HepG2 (cell line): ENCODE measurements around the gene DSE. TPM values are rescaled to one million over a fixed set of nuclear protein-coding genes. Genes with fewer than 3 reads are reported as not detected.

ENCODE experiments used
- ATAC-seq: fragments of 200-7000 bp; cut with Tn5 transposase; 3 replicates; pipeline ENCODE4 v1.9.1; 2020; ENCODE audit warnings: mild to moderate bottlenecking, moderate library complexity
- BruUV-seq: library from RNA; stranded (reverse); fragments of 400-500 nt; replicated peaks from 2 replicates; lab custom pipeline; 2021; lab: Mats Ljungman, UMichigan
- CTCF ChIA-PET: fragments of 300-600 bp; formaldehyde crosslinking; extraction: SDS; loops from one replicate; lab custom pipeline; 2021; ENCODE audit warnings: low total read pairs, inconsistent platforms, low intra/inter-chr PET ratio; lab: Yijun Ruan, JAX
- POLR2A ChIA-PET: fragments of 350-600 bp; sonication (Branson Sonifier 250); formaldehyde crosslinking; loops from one replicate; lab custom pipeline; 2020; ENCODE audit warnings: antibody characterized with exemption, inconsistent platforms; lab: Yijun Ruan, JAX
- DNase-seq: peaks from one replicate; pipeline ENCODE4 v3.0.0-alpha.2; 2015; ENCODE audit warnings: low spot score
- FAIRE-seq: peaks from 3 replicates; lab custom pipeline; 2011; peaks lifted over from hg19 to GRCh38; lab: Jason Lieb, UNC
- H2AFZ ChIP-seq: one replicate; pipeline ENCODE4 v1.6.1; 2011; ENCODE audit warnings: low read length, inconsistent platforms
- H3K27ac ChIP-seq: fragments of 300-600 bp; 3 replicates; pipeline ENCODE4 v1.8.0; 2011; ENCODE audit warnings: mixed run types, mild to moderate bottlenecking, mixed read lengths, low read length, inconsistent platforms; ENCODE audit not compliant: insufficient read depth; ENCODE audit errors: extremely low read length
- H3K27me3 ChIP-seq, 2 experiments: fragments of 200-600 bp in 1 of 2; 2 replicates in 1 of 2; 3 replicates in 1 of 2; pipeline versions ENCODE4 v1.6.0 to v1.8.0; 2011; ENCODE audit warnings: low read length in 2 of 2, mild to moderate bottlenecking in 2 of 2, moderate library complexity in 2 of 2, inconsistent platforms in 1 of 2; ENCODE audit not compliant: insufficient read depth in 2 of 2, control insufficient read depth in 1 of 2
- H3K36me3 ChIP-seq, 2 experiments: fragments of 200-600 bp in 1 of 2; replicated peaks in 1 of 2; 2 replicates in 1 of 2; 3 replicates in 1 of 2; pipeline versions ENCODE4 v1.5.1 to v1.8.0; 2011; ENCODE audit warnings: low read length in 2 of 2, inconsistent platforms in 1 of 2; ENCODE audit not compliant: insufficient read depth in 2 of 2, control insufficient read depth in 1 of 2
- H3K4me1 ChIP-seq: 2 replicates; pipeline ENCODE4 v1.5.1; 2012; ENCODE audit warnings: low read length, inconsistent platforms; ENCODE audit not compliant: insufficient read depth
- H3K4me2 ChIP-seq: 2 replicates; pipeline ENCODE4 v1.6.0; 2011; ENCODE audit warnings: low read depth, low read length, inconsistent platforms
- H3K4me3 ChIP-seq, 3 experiments: fragments of 200-600 bp in 1 of 3; sonication (generic), shearing (Covaris generic) in 1 of 3; replicated peaks in 1 of 3; 2 replicates each; pipeline ENCODE4 v1.5.1; 2011 to 2016; ENCODE audit warnings: low read length in 3 of 3, inconsistent platforms in 2 of 3, low read depth in 2 of 3, mild to moderate bottlenecking in 2 of 3, control low read depth in 1 of 3, mixed read lengths in 1 of 3; ENCODE audit not compliant: insufficient read depth in 1 of 3
- H3K79me2 ChIP-seq: one replicate; pipeline ENCODE4 v1.6.1; 2011; ENCODE audit warnings: low read length, inconsistent platforms; ENCODE audit not compliant: insufficient read depth
- H3K9ac ChIP-seq: 2 replicates; pipeline ENCODE4 v1.6.0; 2011; ENCODE audit warnings: mild to moderate bottlenecking, low read depth, low read length, inconsistent platforms; ENCODE audit not compliant: insufficient read depth
- H3K9me3 ChIP-seq: 2 replicates; pipeline ENCODE4 v1.5.1; 2012; ENCODE audit warnings: mild to moderate bottlenecking, low read length
- H4K20me1 ChIP-seq: 2 replicates; pipeline ENCODE4 v1.6.0; 2011; ENCODE audit warnings: inconsistent platforms, mild to moderate bottlenecking, low read length, moderate library complexity; ENCODE audit not compliant: insufficient read depth
- FOXA1 ChIP-seq, 2 experiments: fragments of 450-650 bp in 1 of 2; sonication (generic) in 1 of 2; formaldehyde crosslinking in 1 of 2; IDR thresholded peaks; 2 replicates each; pipeline versions ENCODE4 v1.4.0 to v1.6.1; 2016 to 2020; ENCODE audit warnings: missing genetic modification reagents in 1 of 2
- HDAC6 ChIP-seq: fragments of 200-600 bp; sonication (generic); IDR thresholded peaks from 2 replicates; pipeline ENCODE4 v1.7.0; 2017; ENCODE audit warnings: mild to moderate bottlenecking, antibody characterized with exemption, low read length, low read depth
- HHEX ChIP-seq: IDR thresholded peaks from 2 replicates; pipeline ENCODE4 v1.6.1; 2016; ENCODE audit warnings: control low read depth
- TP53 ChIP-seq: sonication (generic); formaldehyde crosslinking; conservative IDR thresholded peaks from 2 replicates; pipeline ENCODE4 v1.4.0; 2020; ENCODE audit warnings: missing genetic modification reagents
- ZBTB38 ChIP-seq: sonication (generic); formaldehyde crosslinking; IDR thresholded peaks from 2 replicates; pipeline ENCODE4 v1.5.1; 2020; ENCODE audit warnings: mild to moderate bottlenecking, missing genetic modification reagents
- ZNF3 ChIP-seq: IDR thresholded peaks from 2 replicates; pipeline ENCODE4 v1.7.0; 2017; ENCODE audit warnings: inconsistent platforms
- ZNF333 ChIP-seq: sonication (generic); formaldehyde crosslinking; IDR thresholded peaks from 2 replicates; pipeline ENCODE4 v1.4.0; 2020; ENCODE audit warnings: mild to moderate bottlenecking, missing genetic modification reagents, borderline replicate concordance
- ZNF569 ChIP-seq: sonication (generic); formaldehyde crosslinking; IDR thresholded peaks from 2 replicates; pipeline ENCODE4 v1.5.0; 2020; ENCODE audit warnings: mild to moderate bottlenecking, missing genetic modification reagents, moderate library complexity, borderline replicate concordance
- WGBS: methylation state at CpG from one replicate; pipeline ENCODE4 v1.1.6; 2017; ENCODE audit warnings: low lambda C conversion rate; 5-methylcytosine and 5-hydroxymethylcytosine counted together
- in situ Hi-C: cut with HindIII; loops from 2 replicates; pipeline ENCODE4 v1.10.0; 2017; ENCODE audit warnings: low pct_unique_long_range_greater_than_20kb; ENCODE audit not compliant: extremely low pct_ligation_motif_present
- intact Hi-C: fragments of 100-400 bp; cut with micrococcal nuclease; formaldehyde crosslinking; loops from one replicate; pipeline ENCODE4 v1.10.0; 2022; ENCODE audit not compliant: unreplicated experiment
- polyA plus RNA-seq, 8 experiments: library from polyadenylated mRNA; depleted of rRNA in 3 of 8; stranded (reverse) in 7 of 8; unstranded in 1 of 8; fragments of >200 nt; fragmentation: Illumina TruSeq in 4 of 8; extraction: Trizol in 4 of 8; gene quantifications; 2 replicates each; pipeline versions ENCODE4 v1.2.1 to v1.2.3, GENCODE V29; 2011 to 2016; ENCODE audit warnings: low read depth in 4 of 8, missing spikeins in 1 of 8, mixed read lengths in 1 of 8; ENCODE audit not compliant: insufficient read depth in 1 of 8
- total RNA-seq, 5 experiments: library from RNA; depleted of rRNA; stranded (reverse); fragments of >200 nt; fragmentation: Illumina TruSeq; extraction: Trizol; gene quantifications; 2 replicates each; pipeline ENCODE4 v1.2.3, GENCODE V29; 2016; ENCODE audit warnings: low read depth in 1 of 5
- TF ChIP-seq, protein P1 (sequence below): sonication (generic); formaldehyde crosslinking; IDR thresholded peaks from 2 replicates; pipeline ENCODE4 v1.5.1; 2020; ENCODE audit warnings: missing genetic modification reagents, mild to moderate bottlenecking, borderline replicate concordance
- TF ChIP-seq, protein P2 (sequence below): fragments of 450-650 bp; IDR thresholded peaks from 2 replicates; pipeline ENCODE4 v1.6.1; 2017

Gene DSE
- total and polyA plus RNA-seq, 2 of the 13 experiments (the other 11 are each of a cell fraction or from before 2014, with no cell fraction given): 2.6 to 4.6 TPM

DNA sequence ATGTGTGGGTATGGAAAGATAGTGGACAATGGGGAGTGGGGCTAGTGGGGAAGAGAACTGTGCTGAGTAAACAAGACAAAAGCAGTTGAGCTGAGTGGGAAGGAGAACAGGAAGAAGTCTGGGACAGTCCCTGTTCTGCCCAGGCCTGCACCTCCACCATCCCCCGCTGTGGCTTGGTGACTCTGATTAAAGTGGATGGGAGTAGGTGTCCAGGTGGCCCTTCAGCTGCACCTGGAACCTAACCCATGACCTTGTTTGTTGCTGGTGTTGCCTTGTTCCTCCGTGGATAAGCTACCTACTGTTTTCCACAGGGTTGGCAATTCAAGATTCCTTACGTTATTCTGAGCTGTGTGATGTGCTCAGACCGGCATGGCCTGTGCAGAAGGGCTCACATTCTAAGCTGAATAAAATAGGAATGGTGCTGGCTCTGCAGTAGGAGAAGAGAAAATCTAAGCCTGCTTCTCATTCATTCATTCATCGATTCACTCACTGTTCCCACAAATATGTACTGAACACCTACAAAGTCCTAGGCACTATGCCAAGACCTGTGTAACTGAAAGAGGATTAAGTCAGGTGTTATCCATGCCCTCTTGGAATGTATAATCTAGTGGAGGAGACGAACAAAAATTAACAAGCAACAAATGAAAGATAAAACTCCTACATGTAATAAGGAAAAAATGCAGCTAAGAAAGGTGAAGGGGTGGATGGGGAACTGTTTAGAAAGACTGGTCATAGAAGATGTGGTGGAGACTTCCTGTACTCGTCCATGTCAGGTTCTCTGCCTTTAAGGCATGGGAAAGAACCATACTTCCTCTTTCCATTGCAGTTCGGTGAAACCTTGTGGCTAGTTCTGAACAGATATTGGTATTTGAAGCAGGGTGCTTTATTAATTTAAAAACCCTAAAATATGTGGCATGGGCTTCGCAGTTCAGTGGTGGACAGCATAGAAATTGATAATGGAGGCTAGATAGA is 80.3 kb downstream of the DSE start:
- in situ Hi-C loops (no loop called here), intact Hi-C loops (no loop called here)
- H3K27me3 ChIP-seq: no peaks in the 10 kb centered on the region
- no peaks in the 10 kb centered on the region for H3K9me3 ChIP-seq
- POLR2A ChIA-PET: no interaction called here
- no peak overlapping the region for H3K9ac ChIP-seq
- H2AFZ ChIP-seq: no peak overlapping the region
- H3K79me2 ChIP-seq: no peaks in the 10 kb centered on the region
- FAIRE-seq (no peak), ATAC-seq (no peak), DNase-seq (no peak)
- BruUV-seq: no TSS peak
- no peaks in the 10 kb centered on the region for H3K36me3 ChIP-seq
- no peaks in the 10 kb centered on the region for H4K20me1 ChIP-seq
- H3K4me2 ChIP-seq: no peak overlapping the region
- CTCF ChIA-PET: no interaction called here
- WGBS: 19% methylated on average over 9 of the region's 9 CpGs
- no peak overlapping the region for H3K27ac ChIP-seq
- no peak for TF ChIP-seq HDAC6
- no peak for TF ChIP-seq HHEX
- TF ChIP-seq, protein P1, sequence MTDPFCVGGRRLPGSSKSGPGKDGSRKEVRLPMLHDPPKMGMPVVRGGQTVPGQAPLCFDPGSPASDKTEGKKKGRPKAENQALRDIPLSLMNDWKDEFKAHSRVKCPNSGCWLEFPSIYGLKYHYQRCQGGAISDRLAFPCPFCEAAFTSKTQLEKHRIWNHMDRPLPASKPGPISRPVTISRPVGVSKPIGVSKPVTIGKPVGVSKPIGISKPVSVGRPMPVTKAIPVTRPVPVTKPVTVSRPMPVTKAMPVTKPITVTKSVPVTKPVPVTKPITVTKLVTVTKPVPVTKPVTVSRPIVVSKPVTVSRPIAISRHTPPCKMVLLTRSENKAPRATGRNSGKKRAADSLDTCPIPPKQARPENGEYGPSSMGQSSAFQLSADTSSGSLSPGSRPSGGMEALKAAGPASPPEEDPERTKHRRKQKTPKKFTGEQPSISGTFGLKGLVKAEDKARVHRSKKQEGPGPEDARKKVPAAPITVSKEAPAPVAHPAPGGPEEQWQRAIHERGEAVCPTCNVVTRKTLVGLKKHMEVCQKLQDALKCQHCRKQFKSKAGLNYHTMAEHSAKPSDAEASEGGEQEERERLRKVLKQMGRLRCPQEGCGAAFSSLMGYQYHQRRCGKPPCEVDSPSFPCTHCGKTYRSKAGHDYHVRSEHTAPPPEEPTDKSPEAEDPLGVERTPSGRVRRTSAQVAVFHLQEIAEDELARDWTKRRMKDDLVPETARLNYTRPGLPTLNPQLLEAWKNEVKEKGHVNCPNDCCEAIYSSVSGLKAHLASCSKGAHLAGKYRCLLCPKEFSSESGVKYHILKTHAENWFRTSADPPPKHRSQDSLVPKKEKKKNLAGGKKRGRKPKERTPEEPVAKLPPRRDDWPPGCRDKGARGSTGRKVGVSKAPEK (CRISPR knock-in tag): no peak
- TF ChIP-seq ZNF3 (CRISPR knock-in tag): no peak
- TF ChIP-seq ZNF333 (CRISPR knock-in tag): no peak
- TF ChIP-seq TP53: no peak
- TF ChIP-seq, protein P2, sequence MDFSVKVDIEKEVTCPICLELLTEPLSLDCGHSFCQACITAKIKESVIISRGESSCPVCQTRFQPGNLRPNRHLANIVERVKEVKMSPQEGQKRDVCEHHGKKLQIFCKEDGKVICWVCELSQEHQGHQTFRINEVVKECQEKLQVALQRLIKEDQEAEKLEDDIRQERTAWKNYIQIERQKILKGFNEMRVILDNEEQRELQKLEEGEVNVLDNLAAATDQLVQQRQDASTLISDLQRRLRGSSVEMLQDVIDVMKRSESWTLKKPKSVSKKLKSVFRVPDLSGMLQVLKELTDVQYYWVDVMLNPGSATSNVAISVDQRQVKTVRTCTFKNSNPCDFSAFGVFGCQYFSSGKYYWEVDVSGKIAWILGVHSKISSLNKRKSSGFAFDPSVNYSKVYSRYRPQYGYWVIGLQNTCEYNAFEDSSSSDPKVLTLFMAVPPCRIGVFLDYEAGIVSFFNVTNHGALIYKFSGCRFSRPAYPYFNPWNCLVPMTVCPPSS: no peak
- TF ChIP-seq FOXA1 (IDR thresholded peaks at IDR 0.05): no peak
- no peak for TF ChIP-seq FOXA1 (CRISPR knock-in tag; IDR thresholded peaks at IDR 0.05)
- no peak for TF ChIP-seq ZNF569
- no peak for TF ChIP-seq ZBTB38 (CRISPR knock-in tag)
- no peaks in the 10 kb centered on the region for H3K4me1 ChIP-seq
- no peak overlapping the region for H3K4me3 ChIP-seq
